ENCODE measurements around the gene RGR.

GRCh38 chr10:84224411-84225028 lies 20.3 kb upstream of the RGR start:
- TF ChIP-seq, protein P1, sequence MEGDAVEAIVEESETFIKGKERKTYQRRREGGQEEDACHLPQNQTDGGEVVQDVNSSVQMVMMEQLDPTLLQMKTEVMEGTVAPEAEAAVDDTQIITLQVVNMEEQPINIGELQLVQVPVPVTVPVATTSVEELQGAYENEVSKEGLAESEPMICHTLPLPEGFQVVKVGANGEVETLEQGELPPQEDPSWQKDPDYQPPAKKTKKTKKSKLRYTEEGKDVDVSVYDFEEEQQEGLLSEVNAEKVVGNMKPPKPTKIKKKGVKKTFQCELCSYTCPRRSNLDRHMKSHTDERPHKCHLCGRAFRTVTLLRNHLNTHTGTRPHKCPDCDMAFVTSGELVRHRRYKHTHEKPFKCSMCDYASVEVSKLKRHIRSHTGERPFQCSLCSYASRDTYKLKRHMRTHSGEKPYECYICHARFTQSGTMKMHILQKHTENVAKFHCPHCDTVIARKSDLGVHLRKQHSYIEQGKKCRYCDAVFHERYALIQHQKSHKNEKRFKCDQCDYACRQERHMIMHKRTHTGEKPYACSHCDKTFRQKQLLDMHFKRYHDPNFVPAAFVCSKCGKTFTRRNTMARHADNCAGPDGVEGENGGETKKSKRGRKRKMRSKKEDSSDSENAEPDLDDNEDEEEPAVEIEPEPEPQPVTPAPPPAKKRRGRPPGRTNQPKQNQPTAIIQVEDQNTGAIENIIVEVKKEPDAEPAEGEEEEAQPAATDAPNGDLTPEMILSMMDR (IDR thresholded peaks at IDR 0.05): no peak
- TF ChIP-seq TCF7L2 (IDR thresholded peaks at IDR 0.05; ENCODE audit: low read depth, low read length) (no peak), SIN3A (IDR thresholded peaks at IDR 0.05; ENCODE audit: borderline replicate concordance, insufficient read depth, low read depth, low read length) (no peak), POLR2AphosphoS5 (IDR thresholded peaks at IDR 0.05; ENCODE audit: low read depth, low read length) (no peak)
